Liver (tissue), 5 donors: ENCODE data around the gene MAN2A2. TPM values are rescaled to one million over a fixed set of nuclear protein-coding genes. Genes with fewer than 3 reads are reported as not detected.

Experiments
- polyA plus RNA-seq, 2 donors: library from polyadenylated mRNA; stranded (reverse) in 1 of 2; unstranded in 1 of 2; fragments of 200-250 nt in 1 of 2; fragments of >200 nt in 1 of 2; fragmentation: Nextera tagmentation in 1 of 2; extraction: Ambion mirVana in 1 of 2; gene quantifications; one replicate each; pipeline versions ENCODE4 v1.2.1 to v1.2.3, GENCODE V29; 2013 to 2015
- small RNA-seq: library from RNA; depleted of rRNA; stranded (forward); fragments of <200 nt; gene quantifications from one replicate; pipeline ENCODE3, GENCODE V24; 2014
- total RNA-seq, 2 donors: library from RNA; depleted of rRNA; stranded (reverse); fragments of >200 nt; gene quantifications; one replicate each; pipeline ENCODE4 v1.2.3, GENCODE V29; 2014
- donor health status: healthy.
- donor health status: healthy.
- donor health status: healthy.

Gene MAN2A2
- total and polyA plus RNA-seq, 4 donors, result 17.3 to 111 (median 50.9) TPM

Small RNA genes lying within 50 kb of the gene (small RNA-seq; reads per million reads assigned to genes)
- gene RN7SL363P, result not detected

Other genes starting within 250 kb of the MAN2A2 start
- gene BLM, start 186.0 kb upstream of the MAN2A2 start, total RNA-seq, result 10 to 100 TPM in 1 of 2 donors, under 1 TPM in 1; 0.33 to 15.1 TPM
- under 1 TPM; 0.40 to 0.43 TPM for gene BLM, start 186.0 kb upstream of the MAN2A2 start, polyA plus RNA-seq
- 100 to 1,000 TPM; 124 to 204 TPM for gene FURIN, start 34.7 kb upstream of the MAN2A2 start, total RNA-seq
- gene FURIN, start 34.7 kb upstream of the MAN2A2 start, polyA plus RNA-seq, result 100 to 1,000 TPM; 102 to 258 TPM
- 10 to 100 TPM; 42.8 to 43.1 TPM for gene FES, start 18.8 kb upstream of the MAN2A2 start, total RNA-seq
- gene FES, start 18.8 kb upstream of the MAN2A2 start, polyA plus RNA-seq, result 10 to 100 TPM; 12.1 to 14.7 TPM
- gene HDDC3, start 29.2 kb downstream of the MAN2A2 start, total RNA-seq, result 10 to 100 TPM; 12.5 to 15.3 TPM
- 10 to 100 TPM; 12.9 to 15.4 TPM for gene HDDC3, start 29.2 kb downstream of the MAN2A2 start, polyA plus RNA-seq
- 10 to 100 TPM; 30.4 to 31.2 TPM for gene UNC45A, start 32.0 kb downstream of the MAN2A2 start, total RNA-seq
- 10 to 100 TPM; 13.9 to 19.5 TPM for gene UNC45A, start 32.0 kb downstream of the MAN2A2 start, polyA plus RNA-seq
- 10 to 100 TPM in 1 of 2 donors, 1 to 10 TPM in 1; 4.1 to 13.3 TPM for gene RCCD1, start 51.6 kb downstream of the MAN2A2 start, total RNA-seq
- 1 to 10 TPM; 3.6 to 4.6 TPM for gene RCCD1, start 51.6 kb downstream of the MAN2A2 start, polyA plus RNA-seq
- 100 to 1,000 TPM in 1 of 2 donors, 1 to 10 TPM in 1; 2.2 to 128 TPM for gene PRC1, start 91.2 kb downstream of the MAN2A2 start, total RNA-seq
- 1 to 10 TPM; 2.1 to 9.1 TPM for gene PRC1, start 91.2 kb downstream of the MAN2A2 start, polyA plus RNA-seq
- 1 to 10 TPM; 1.3 to 8.9 TPM for gene VPS33B, start 119.3 kb downstream of the MAN2A2 start, total RNA-seq
- gene VPS33B, start 119.3 kb downstream of the MAN2A2 start, polyA plus RNA-seq, result 1 to 10 TPM; 4.2 to 4.9 TPM
- under 1 TPM; 0.08 to 0.09 TPM for gene SV2B, start 197.0 kb downstream of the MAN2A2 start, total RNA-seq
- gene SV2B, start 197.0 kb downstream of the MAN2A2 start, polyA plus RNA-seq, result under 1 TPM in 1 of 2 donors, not detected in 1; 0.16 TPM